Neutrophil (primary cell): ENCODE data around the gene SLC9A4.

Source experiments
- H3K27ac ChIP-seq: fragments of 200-600 bp; sonication (generic); 2 replicates; pipeline ENCODE4 v1.5.1; 2016; ENCODE audit warnings: mild to moderate bottlenecking, moderate library complexity
- H3K27me3 ChIP-seq: fragments of 200-600 bp; sonication (generic); 2 replicates; pipeline ENCODE4 v1.6.0; 2016; ENCODE audit warnings: mild to moderate bottlenecking
- H3K36me3 ChIP-seq: fragments of 200-600 bp; sonication (generic); 2 replicates; pipeline ENCODE4 v1.5.1; 2017
- H3K4me1 ChIP-seq, 2 experiments: fragments of 200-600 bp in 1 of 2; sonication (generic) in 1 of 2; 1 replicate in 1 of 2; 2 replicates in 1 of 2; pipeline versions ENCODE4 v1.5.1 to v1.6.1; 2013 to 2016; ENCODE audit warnings: low read depth in 1 of 2, low read length in 1 of 2, mild to moderate bottlenecking in 1 of 2, moderate library complexity in 1 of 2; ENCODE audit not compliant: control insufficient read depth in 1 of 2, insufficient read depth in 1 of 2
- H3K4me3 ChIP-seq, 2 experiments: fragments of 200-600 bp in 1 of 2; sonication (generic) in 1 of 2; 1 replicate in 1 of 2; 2 replicates in 1 of 2; pipeline ENCODE4 v1.5.1; 2013 to 2016; ENCODE audit warnings: low read depth in 1 of 2, low read length in 1 of 2, mild to moderate bottlenecking in 1 of 2, moderate library complexity in 1 of 2
- H3K9me3 ChIP-seq: fragments of 200-600 bp; sonication (generic); 2 replicates; pipeline ENCODE4 v1.5.1; 2016
- CTCF ChIP-seq: fragments of 200-600 bp; sonication (generic); IDR thresholded peaks from 2 replicates; pipeline ENCODE4 v1.5.1; 2016; ENCODE audit warnings: antibody characterized with exemption

Gene SLC9A4

GRCh38 chr2:102473020-102473419 is at the start of gene SLC9A4:
SLC9A4 (plus strand) TSS chr2:102473226; CDS start chr2:102473760, 534 bp downstream.
- Histone ChIP-seq H3K27ac (no peak within 1 kb of the TSS), H3K36me3 (no peaks in the 10 kb centered on the region), H3K27me3 (peaks cover 35% of the 10 kb centered on the region), H3K9me3 (no peaks in the 10 kb centered on the region), H3K4me1 (peaks cover 0 to 3% of the 10 kb centered on the region in 2 experiments), H3K4me3 (no peak within 1 kb of the TSS)
- peak; percentile 91 for TF ChIP-seq CTCF

- Histone ChIP-seq H3K4me1 (peaks cover 99 to 100% of the 10 kb centered on the region in 2 experiments), H3K4me3 (peak overlapping the region; percentile 41 to 69), H3K27me3 (no peaks in the 10 kb centered on the region), H3K27ac (peak overlapping the region; percentile 86), H3K36me3 (no peaks in the 10 kb centered on the region), H3K9me3 (no peaks in the 10 kb centered on the region)
- no peak for TF ChIP-seq CTCF
Observed at GRCh38 chr2:102423368-102423767, 49.7 kb upstream of the SLC9A4 start.

- TF ChIP-seq CTCF, result no peak
- no peaks in the 10 kb centered on the region for H3K36me3 ChIP-seq
- H3K27ac ChIP-seq, result peak overlapping the region; percentile 86
- no peaks in the 10 kb centered on the region for H3K9me3 ChIP-seq
- H3K4me1 ChIP-seq, result peaks cover 98 to 99% of the 10 kb centered on the region in 2 experiments
- H3K27me3 ChIP-seq, result no peaks in the 10 kb centered on the region
- peak overlapping the region; percentile 41 to 69 for H3K4me3 ChIP-seq
Observed at GRCh38 chr2:102424754-102425153, 48.3 kb upstream of the SLC9A4 start.

- Histone ChIP-seq H3K27ac (peak overlapping the region; percentile 86), H3K27me3 (no peaks in the 10 kb centered on the region), H3K4me1 (peaks cover 98 to 99% of the 10 kb centered on the region in 2 experiments), H3K9me3 (no peaks in the 10 kb centered on the region), H3K4me3 (peak overlapping the region; percentile 41 to 69), H3K36me3 (no peaks in the 10 kb centered on the region)
- TF ChIP-seq CTCF, result no peak
Observed at GRCh38 chr2:102425441-102426132, 47.4 kb upstream of the SLC9A4 start.

- Histone ChIP-seq H3K27me3 (no peaks in the 10 kb centered on the region), H3K4me1 (peaks cover 98% of the 10 kb centered on the region in 2 experiments), H3K27ac (peak overlapping the region; percentile 86), H3K4me3 (peak overlapping the region; percentile 25 to 69), H3K36me3 (no peaks in the 10 kb centered on the region), H3K9me3 (no peaks in the 10 kb centered on the region)
- no peak for TF ChIP-seq CTCF
Observed at GRCh38 chr2:102427249-102427648, 45.8 kb upstream of the SLC9A4 start.
